ENCODE measurements around the gene PLA2G4D.

DNA sequence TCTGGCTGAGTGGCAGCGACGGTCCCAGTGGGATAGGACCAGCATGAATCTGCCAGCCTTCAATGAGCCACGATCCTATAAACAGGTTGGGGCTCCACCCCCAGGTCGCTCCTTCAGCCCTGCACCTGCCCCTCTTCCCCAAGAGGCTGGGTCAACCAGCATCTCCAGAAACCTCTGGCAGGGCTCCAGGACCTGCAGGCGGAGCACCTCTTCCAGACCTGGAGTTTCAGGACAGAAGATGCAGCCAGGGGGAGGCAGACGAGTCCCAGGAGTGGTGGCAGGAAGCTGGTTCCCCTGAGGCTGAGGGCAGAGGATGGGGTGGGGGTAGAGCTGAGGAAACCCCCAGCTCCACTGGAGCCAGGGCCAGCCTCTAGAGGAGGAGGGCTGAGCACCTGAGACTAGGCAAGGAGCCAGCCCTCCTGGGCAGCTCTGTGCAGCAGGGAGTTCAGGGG is at the start of gene PLA2G4D:
- no peak for TF ChIP-seq EP300 (IDR thresholded peaks at IDR 0.05; ENCODE audit: borderline replicate concordance in 1 of 2, low read depth in 1 of 2, low read length in 1 of 2)
- TF ChIP-seq, protein P1, sequence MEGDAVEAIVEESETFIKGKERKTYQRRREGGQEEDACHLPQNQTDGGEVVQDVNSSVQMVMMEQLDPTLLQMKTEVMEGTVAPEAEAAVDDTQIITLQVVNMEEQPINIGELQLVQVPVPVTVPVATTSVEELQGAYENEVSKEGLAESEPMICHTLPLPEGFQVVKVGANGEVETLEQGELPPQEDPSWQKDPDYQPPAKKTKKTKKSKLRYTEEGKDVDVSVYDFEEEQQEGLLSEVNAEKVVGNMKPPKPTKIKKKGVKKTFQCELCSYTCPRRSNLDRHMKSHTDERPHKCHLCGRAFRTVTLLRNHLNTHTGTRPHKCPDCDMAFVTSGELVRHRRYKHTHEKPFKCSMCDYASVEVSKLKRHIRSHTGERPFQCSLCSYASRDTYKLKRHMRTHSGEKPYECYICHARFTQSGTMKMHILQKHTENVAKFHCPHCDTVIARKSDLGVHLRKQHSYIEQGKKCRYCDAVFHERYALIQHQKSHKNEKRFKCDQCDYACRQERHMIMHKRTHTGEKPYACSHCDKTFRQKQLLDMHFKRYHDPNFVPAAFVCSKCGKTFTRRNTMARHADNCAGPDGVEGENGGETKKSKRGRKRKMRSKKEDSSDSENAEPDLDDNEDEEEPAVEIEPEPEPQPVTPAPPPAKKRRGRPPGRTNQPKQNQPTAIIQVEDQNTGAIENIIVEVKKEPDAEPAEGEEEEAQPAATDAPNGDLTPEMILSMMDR (IDR thresholded peaks at IDR 0.05) = no peak
- TF ChIP-seq, protein P2, sequence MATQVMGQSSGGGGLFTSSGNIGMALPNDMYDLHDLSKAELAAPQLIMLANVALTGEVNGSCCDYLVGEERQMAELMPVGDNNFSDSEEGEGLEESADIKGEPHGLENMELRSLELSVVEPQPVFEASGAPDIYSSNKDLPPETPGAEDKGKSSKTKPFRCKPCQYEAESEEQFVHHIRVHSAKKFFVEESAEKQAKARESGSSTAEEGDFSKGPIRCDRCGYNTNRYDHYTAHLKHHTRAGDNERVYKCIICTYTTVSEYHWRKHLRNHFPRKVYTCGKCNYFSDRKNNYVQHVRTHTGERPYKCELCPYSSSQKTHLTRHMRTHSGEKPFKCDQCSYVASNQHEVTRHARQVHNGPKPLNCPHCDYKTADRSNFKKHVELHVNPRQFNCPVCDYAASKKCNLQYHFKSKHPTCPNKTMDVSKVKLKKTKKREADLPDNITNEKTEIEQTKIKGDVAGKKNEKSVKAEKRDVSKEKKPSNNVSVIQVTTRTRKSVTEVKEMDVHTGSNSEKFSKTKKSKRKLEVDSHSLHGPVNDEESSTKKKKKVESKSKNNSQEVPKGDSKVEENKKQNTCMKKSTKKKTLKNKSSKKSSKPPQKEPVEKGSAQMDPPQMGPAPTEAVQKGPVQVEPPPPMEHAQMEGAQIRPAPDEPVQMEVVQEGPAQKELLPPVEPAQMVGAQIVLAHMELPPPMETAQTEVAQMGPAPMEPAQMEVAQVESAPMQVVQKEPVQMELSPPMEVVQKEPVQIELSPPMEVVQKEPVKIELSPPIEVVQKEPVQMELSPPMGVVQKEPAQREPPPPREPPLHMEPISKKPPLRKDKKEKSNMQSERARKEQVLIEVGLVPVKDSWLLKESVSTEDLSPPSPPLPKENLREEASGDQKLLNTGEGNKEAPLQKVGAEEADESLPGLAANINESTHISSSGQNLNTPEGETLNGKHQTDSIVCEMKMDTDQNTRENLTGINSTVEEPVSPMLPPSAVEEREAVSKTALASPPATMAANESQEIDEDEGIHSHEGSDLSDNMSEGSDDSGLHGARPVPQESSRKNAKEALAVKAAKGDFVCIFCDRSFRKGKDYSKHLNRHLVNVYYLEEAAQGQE (IDR thresholded peaks at IDR 0.05; ENCODE audit: low read depth, low read length) = no peak

Measured in SK-N-SH (cell line).